ENCODE measurements around the gene SEC14L2.
"Not testable (repeated sequence)": the region's sequence is repeated elsewhere in the genome, so short reads cannot be mapped to it uniquely, and the experiment has no call there.

The SEC14L2 gene

GRCh38 chr22:30380011-30380410 is 16.8 kb upstream of the SEC14L2 start:
- no peak for DNase-seq

- no peak for DNase-seq
These were observed 15.6 kb upstream of the SEC14L2 start for GRCh38 chr22:30381264-30381663.

GRCh38 chr22:30382340-30382739 is 14.5 kb upstream of the SEC14L2 start:
- DNase-seq: no peak

GRCh38 chr22:30383061-30383460 is 13.8 kb upstream of the SEC14L2 start:
- no peak for DNase-seq

- DNase-seq: no peak
These were observed 10.9 kb upstream of the SEC14L2 start for GRCh38 chr22:30385942-30386341.

- no peak for DNase-seq
These were observed 10.2 kb upstream of the SEC14L2 start for GRCh38 chr22:30386608-30386959.

- DNase-seq: peak; percentile 94
These were observed 9.6 kb upstream of the SEC14L2 start, which contains the start of gene RNF215 for GRCh38 chr22:30386960-30387827. Gene RNF215, minus strand, starts transcription at chr22:30387411. Its CDS starts 98 bp downstream, at chr22:30387313.

GRCh38 chr22:30390974-30391691 is 5.7 kb upstream of the SEC14L2 start:
- peak; percentile 91 for DNase-seq

GRCh38 chr22:30392661-30393321 is 4.0 kb upstream of the SEC14L2 start:
- no peak for DNase-seq

GRCh38 chr22:30393322-30393680 is 3.5 kb upstream of the SEC14L2 start:
- DNase-seq: no peak

- DNase-seq: no peak
These were observed 2.9 kb upstream of the SEC14L2 start for GRCh38 chr22:30393885-30394284.

- no peak for DNase-seq
These were observed 1.1 kb downstream of the SEC14L2 start for GRCh38 chr22:30397656-30398635.

- no peak for DNase-seq
These were observed 2.2 kb downstream of the SEC14L2 start for GRCh38 chr22:30398685-30399680.

GRCh38 chr22:30399718-30400117 is 2.9 kb downstream of the SEC14L2 start:
- DNase-seq: no peak

- DNase-seq: no peak
These were observed 3.3 kb downstream of the SEC14L2 start for GRCh38 chr22:30400159-30400558.

- DNase-seq: not testable (repeated sequence)
These were observed 4.2 kb downstream of the SEC14L2 start for GRCh38 chr22:30401024-30401423.

GRCh38 chr22:30402028-30402765 is 5.4 kb downstream of the SEC14L2 start:
- DNase-seq: no peak

GRCh38 chr22:30402766-30403104 is 5.9 kb downstream of the SEC14L2 start:
- not testable (repeated sequence) for DNase-seq

GRCh38 chr22:30404307-30404706 is 7.5 kb downstream of the SEC14L2 start:
- no peak for DNase-seq

GRCh38 chr22:30405731-30406130 is 8.9 kb downstream of the SEC14L2 start:
- DNase-seq: no peak
